ENCODE measurements around the gene KIAA0513. TPM values are rescaled to one million over a fixed set of nuclear protein-coding genes. Genes with fewer than 3 reads are reported as not detected.

Gene KIAA0513
- total and polyA plus RNA-seq, 2 of the 13 experiments (the other 11 are each of a cell fraction or from before 2014, with no cell fraction given), result 1.8 TPM

DNA sequence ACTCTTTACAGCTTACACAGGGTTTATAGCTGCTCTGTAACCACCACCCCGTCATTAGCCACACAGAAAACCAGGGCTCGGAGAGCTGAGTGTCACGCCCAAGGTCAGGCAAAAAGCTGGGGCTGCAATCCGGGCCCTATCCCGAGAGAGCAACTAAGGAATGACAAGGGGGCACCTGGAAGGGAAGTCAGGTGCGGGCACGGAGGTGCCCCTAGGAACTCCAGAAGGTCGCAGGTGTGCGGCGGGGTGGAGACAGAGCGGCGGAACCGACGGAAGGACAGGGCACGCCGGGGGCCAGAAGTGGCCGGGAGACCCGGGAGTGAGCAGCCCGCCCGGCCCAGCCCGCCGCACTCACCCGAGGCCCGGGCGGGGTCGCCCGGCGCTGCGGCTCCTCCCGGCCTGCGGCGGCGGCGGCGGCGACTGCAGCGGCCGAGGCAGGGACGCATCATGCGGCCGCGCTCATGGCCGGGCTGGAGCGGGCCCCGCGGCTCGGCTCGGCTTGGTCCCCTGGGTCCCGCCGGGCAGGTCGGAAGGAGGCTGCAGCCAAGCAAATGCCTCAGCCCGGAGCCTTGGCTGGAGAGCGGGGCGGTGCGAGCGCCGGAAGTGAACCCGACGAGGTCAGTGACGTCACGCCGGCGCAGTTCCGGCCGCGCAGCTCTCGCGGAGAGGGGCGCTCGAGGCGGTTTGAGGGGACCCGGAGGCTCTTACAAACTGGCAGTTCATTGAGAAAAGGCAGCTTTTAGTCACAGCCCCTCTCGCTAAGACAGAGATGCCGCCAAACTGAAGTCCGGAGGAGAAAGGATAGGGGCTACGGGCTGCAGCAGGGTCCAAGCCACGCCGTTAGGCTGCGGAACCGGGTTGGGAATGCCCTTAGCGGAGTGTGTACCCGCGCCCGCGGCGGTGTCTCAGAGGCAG is 16.4 kb upstream of the KIAA0513 start, which contains the start of gene ZDHHC7 (continued):
- TF ChIP-seq, protein P1, sequence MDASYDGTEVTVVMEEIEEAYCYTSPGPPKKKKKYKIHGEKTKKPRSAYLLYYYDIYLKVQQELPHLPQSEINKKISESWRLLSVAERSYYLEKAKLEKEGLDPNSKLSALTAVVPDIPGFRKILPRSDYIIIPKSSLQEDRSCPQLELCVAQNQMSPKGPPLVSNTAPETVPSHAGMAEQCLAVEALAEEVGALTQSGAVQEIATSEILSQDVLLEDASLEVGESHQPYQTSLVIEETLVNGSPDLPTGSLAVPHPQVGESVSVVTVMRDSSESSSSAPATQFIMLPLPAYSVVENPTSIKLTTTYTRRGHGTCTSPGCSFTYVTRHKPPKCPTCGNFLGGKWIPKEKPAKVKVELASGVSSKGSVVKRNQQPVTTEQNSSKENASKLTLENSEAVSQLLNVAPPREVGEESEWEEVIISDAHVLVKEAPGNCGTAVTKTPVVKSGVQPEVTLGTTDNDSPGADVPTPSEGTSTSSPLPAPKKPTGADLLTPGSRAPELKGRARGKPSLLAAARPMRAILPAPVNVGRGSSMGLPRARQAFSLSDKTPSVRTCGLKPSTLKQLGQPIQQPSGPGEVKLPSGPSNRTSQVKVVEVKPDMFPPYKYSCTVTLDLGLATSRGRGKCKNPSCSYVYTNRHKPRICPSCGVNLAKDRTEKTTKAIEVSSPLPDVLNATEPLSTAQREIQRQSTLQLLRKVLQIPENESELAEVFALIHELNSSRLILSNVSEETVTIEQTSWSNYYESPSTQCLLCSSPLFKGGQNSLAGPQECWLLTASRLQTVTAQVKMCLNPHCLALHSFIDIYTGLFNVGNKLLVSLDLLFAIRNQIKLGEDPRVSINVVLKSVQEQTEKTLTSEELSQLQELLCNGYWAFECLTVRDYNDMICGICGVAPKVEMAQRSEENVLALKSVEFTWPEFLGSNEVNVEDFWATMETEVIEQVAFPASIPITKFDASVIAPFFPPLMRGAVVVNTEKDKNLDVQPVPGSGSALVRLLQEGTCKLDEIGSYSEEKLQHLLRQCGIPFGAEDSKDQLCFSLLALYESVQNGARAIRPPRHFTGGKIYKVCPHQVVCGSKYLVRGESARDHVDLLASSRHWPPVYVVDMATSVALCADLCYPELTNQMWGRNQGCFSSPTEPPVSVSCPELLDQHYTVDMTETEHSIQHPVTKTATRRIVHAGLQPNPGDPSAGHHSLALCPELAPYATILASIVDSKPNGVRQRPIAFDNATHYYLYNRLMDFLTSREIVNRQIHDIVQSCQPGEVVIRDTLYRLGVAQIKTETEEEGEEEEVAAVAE (CRISPR knock-in tag; IDR thresholded peaks at IDR 0.05; ENCODE audit: borderline replicate concordance), result peak; percentile 35; the same call in 1 of the 2 replicates
- peak in 1 of 2 experiments; percentile 73; a peak in 2 of 4 replicates for TF ChIP-seq KLF16 (CRISPR knock-in tag; IDR thresholded peaks at IDR 0.05)
- TF ChIP-seq RFX5 (IDR thresholded peaks at IDR 0.05; ENCODE audit: low read depth, low read length), result peak; percentile 77
- TF ChIP-seq, protein P2, sequence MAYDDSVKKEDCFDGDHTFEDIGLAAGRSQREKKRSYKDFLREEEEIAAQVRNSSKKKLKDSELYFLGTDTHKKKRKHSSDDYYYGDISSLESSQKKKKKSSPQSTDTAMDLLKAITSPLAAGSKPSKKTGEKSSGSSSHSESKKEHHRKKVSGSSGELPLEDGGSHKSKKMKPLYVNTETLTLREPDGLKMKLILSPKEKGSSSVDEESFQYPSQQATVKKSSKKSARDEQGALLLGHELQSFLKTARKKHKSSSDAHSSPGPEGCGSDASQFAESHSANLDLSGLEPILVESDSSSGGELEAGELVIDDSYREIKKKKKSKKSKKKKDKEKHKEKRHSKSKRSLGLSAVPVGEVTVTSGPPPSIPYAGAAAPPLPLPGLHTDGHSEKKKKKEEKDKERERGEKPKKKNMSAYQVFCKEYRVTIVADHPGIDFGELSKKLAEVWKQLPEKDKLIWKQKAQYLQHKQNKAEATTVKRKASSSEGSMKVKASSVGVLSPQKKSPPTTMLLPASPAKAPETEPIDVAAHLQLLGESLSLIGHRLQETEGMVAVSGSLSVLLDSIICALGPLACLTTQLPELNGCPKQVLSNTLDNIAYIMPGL (CRISPR knock-in tag; IDR thresholded peaks at IDR 0.05; ENCODE audit: borderline replicate concordance in 1 of 2, low read depth in 1 of 2), result peak; percentile 81 to 91
- TF ChIP-seq ZNF264 (CRISPR knock-in tag; IDR thresholded peaks at IDR 0.05), result no peak; the same call in none of the 2 replicates
- TF ChIP-seq HOXA3 (CRISPR knock-in tag; IDR thresholded peaks at IDR 0.05), result peak; percentile 99
- no peak for TF ChIP-seq ZNF724P (CRISPR knock-in tag; IDR thresholded peaks at IDR 0.05; ENCODE audit: borderline replicate concordance)
- TF ChIP-seq, protein P3, sequence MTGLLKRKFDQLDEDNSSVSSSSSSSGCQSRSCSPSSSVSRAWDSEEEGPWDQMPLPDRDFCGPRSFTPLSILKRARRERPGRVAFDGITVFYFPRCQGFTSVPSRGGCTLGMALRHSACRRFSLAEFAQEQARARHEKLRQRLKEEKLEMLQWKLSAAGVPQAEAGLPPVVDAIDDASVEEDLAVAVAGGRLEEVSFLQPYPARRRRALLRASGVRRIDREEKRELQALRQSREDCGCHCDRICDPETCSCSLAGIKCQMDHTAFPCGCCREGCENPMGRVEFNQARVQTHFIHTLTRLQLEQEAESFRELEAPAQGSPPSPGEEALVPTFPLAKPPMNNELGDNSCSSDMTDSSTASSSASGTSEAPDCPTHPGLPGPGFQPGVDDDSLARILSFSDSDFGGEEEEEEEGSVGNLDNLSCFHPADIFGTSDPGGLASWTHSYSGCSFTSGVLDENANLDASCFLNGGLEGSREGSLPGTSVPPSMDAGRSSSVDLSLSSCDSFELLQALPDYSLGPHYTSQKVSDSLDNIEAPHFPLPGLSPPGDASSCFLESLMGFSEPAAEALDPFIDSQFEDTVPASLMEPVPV (CRISPR knock-in tag; IDR thresholded peaks at IDR 0.05), result peak; percentile 69; the same call in 1 of the 2 replicates
- TF ChIP-seq, protein P4, sequence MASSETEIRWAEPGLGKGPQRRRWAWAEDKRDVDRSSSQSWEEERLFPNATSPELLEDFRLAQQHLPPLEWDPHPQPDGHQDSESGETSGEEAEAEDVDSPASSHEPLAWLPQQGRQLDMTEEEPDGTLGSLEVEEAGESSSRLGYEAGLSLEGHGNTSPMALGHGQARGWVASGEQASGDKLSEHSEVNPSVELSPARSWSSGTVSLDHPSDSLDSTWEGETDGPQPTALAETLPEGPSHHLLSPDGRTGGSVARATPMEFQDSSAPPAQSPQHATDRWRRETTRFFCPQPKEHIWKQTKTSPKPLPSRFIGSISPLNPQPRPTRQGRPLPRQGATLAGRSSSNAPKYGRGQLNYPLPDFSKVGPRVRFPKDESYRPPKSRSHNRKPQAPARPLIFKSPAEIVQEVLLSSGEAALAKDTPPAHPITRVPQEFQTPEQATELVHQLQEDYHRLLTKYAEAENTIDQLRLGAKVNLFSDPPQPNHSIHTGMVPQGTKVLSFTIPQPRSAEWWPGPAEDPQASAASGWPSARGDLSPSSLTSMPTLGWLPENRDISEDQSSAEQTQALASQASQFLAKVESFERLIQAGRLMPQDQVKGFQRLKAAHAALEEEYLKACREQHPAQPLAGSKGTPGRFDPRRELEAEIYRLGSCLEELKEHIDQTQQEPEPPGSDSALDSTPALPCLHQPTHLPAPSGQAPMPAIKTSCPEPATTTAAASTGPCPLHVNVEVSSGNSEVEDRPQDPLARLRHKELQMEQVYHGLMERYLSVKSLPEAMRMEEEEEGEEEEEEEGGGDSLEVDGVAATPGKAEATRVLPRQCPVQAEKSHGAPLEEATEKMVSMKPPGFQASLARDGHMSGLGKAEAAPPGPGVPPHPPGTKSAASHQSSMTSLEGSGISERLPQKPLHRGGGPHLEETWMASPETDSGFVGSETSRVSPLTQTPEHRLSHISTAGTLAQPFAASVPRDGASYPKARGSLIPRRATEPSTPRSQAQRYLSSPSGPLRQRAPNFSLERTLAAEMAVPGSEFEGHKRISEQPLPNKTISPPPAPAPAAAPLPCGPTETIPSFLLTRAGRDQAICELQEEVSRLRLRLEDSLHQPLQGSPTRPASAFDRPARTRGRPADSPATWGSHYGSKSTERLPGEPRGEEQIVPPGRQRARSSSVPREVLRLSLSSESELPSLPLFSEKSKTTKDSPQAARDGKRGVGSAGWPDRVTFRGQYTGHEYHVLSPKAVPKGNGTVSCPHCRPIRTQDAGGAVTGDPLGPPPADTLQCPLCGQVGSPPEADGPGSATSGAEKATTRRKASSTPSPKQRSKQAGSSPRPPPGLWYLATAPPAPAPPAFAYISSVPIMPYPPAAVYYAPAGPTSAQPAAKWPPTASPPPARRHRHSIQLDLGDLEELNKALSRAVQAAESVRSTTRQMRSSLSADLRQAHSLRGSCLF (CRISPR knock-in tag; IDR thresholded peaks at IDR 0.05; ENCODE audit: borderline replicate concordance), result peak; percentile 28; the same call in 1 of the 2 replicates
- no peak for TF ChIP-seq MTF2 (CRISPR knock-in tag; IDR thresholded peaks at IDR 0.05; ENCODE audit: borderline replicate concordance)
- peak; percentile 84; the same call in 1 of the 2 replicates for TF ChIP-seq ZNF329 (CRISPR knock-in tag; IDR thresholded peaks at IDR 0.05; ENCODE audit: low read depth)
- TF ChIP-seq POLR2AphosphoS5 (IDR thresholded peaks at IDR 0.05; ENCODE audit: low read depth, low read length), result peak; percentile 96
- TF ChIP-seq HOXA9 (CRISPR knock-in tag; IDR thresholded peaks at IDR 0.05; ENCODE audit: borderline replicate concordance), result no peak

All from HepG2 (cell line).